NCI-H2081 (cell line): ENCODE data around the gene WDHD1.
A peak's percentile ranks its signal among the peaks of the same experiment; 100 is the strongest.
"Not testable (repeated sequence)": the region's sequence is repeated elsewhere in the genome, so short reads cannot be mapped to it uniquely, and the experiment has no call there.

Experiments used
- DNase-seq, 2 experiments: peaks; one replicate each; lab custom pipeline; 2025; lab: John Stamatoyannopoulos, UW

The WDHD1 gene

DNA sequence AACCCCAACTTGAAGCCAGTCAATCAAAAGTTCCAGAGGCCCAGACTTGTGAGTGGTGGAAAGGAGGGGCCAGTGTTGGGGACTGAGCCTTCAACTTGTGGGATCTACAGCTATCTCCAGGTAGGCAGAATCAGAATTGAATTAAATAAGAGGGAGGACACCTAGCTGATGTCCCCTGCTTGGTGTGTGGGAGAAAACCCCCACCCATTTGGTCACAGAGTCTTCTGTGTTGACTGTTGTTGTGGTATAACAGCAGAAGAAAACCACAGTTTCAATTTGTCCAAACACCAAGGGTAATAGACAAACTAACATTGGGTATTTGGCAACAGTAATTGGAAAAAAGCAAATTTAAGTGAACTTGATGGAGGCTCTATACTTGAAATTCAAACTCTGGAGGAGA, 120.8 kb downstream of the WDHD1 start:
- DNase-seq: no peak

DNA sequence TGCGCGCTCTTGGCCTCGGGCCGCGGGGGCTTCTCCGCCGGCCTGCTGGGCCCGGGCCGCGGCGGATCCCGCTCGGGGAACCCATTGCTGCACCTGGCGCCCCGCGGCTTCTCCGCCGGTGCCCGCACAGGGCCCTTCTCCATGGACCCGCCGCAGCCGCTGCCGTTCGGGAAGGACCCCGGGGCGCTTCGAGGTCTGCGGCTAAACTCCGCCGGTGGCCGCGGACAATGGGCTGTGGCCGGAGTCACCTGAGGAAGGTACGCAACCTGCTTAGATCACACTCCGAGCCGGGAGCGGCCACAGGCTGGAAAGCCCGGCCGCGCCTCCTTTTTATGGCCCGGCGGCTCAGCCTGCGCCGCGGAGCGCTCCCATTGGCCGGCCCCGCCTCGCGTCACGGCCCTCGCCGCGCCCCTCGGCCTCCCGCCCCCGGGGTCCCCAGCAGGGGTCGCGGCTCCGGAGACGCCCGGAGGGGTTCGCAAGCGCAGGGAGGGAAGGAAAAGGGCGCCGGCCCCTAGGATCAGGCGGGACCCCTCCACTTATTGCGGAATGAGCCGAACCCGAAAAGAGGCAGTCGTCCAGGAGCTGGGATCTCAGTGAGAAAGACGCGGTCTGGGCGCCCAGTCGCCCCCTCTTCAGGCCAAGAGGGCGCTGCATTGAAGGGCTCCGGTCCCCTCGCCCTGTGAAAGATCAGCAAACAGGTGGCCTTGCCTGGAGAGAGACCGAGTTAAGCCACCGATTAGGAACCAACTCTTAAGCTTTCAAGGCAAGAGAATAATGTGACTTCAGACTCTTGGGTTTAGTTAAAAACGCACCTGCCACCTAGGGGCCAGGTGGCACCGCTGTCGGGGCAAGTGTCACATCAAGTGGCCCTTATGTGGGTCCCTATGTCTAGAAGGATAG, 124.1 kb downstream of the WDHD1 start, which contains the start of gene GCH1:
GCH1 (minus strand) TSS at position 306 of the 900 bp plus-strand sequence; CDS start at position 143, 163 bp downstream.
- DNase-seq: peak; percentile 69 to 86

DNA sequence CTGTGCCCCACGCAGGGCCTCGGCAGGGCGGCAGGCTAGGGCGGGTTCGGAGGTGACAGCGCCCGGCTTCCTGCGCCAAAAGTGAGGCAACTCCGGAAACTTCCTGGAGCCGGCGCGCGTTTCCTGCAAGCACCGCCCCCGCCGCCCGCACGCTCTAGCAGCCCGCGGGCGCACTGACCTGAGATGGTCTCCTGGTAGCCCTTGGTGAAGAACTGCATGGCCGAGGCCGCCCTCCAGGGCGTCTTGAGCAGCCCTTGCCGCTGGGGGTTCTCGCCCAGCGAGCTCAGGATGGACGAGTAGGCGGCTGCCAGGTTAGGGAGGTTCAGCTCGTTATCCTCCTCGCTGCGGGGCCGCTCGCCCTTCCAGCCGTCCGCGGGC, 124.8 kb downstream of the WDHD1 start:
- peak; percentile 37 to 58 for DNase-seq

DNA sequence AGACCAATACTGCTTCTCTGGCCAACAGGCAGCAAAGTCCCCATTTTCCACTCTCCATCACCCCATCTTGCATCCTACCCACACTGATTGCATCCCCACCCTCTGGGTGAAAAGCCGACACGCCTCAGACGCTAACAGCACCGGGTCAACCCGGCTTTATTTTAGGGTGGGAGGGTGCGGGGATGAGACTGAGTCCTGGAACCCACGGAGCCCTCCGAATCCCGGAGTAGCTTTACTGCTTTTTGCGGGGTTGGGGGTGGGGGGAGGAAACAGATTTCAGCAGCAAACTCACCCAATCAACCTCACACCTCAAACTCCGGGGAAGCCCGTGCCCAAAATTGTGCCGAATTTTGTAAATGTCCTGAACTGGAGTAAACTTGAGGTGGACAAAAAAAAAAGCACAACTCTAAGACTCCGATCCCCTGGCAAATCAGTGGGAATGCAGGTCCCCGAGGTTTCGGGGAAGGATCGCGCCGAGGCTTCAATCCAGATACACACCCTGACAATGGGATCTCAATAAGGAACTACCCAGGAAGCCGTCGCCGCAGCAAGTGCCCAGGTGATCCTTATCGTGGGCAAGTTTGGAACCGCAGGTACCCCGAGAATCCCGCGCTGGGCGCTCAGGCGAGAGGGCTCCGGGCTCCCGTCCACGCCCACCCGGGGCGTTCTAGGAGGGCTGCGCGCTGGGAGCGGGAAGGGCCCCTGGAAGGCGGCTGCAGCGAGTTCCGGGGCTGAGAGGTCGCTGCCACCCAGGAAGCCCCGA, 125.3 kb downstream of the WDHD1 start:
- DNase-seq: no peak

DNA sequence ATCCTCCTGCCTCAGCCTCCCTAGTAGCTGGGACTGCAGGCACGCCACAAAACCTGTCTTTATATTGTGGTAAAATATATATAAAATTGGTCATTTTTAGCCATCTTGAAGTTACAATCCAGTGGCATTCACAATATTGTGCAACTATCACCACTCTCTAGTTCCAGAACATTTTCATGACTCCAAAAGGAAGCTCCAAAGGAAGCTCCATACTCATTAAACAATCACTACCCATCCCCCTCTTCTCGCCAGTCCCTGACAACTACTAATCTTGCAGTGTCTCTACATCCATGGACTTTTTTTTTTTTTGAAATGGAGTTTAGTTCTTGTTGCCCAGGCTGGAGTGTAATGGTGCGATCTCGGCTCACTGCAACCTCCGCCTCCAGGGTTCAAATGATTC, 127.3 kb downstream of the WDHD1 start:
- no peak for DNase-seq

DNA sequence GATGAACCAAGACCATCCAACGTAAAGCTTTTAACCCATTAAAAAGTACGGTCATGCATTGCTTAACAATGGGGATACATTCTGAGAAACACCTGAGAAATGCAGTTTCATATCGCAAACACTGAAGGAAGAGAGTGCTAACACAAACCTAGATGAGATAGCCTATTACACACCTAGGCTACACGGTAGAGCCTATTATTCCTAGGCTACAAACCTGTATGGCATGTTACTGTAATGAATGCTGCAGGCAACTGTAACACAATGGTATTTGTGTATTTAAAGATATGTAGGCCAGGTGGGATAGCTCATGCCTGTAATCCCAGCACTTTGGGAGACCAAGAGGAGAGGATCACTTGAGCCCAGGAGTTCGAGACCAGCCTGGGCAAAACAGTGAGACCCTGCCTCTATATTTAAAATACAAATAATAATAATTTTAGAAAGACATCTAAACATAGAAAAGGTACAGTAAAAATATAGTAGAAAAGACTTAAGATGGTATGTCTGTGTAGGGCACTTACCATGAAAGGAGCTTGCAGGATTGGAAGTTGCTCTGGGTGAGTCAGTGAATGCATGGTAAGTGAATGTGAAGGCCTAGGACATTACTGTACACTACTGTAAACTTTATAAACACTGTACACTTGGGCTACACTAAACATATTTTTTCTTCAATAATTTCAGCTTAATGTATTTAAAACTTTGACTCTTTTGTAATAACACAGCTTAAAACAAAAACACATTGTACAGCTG, 128.9 kb downstream of the WDHD1 start:
- not testable (repeated sequence) for DNase-seq

DNA sequence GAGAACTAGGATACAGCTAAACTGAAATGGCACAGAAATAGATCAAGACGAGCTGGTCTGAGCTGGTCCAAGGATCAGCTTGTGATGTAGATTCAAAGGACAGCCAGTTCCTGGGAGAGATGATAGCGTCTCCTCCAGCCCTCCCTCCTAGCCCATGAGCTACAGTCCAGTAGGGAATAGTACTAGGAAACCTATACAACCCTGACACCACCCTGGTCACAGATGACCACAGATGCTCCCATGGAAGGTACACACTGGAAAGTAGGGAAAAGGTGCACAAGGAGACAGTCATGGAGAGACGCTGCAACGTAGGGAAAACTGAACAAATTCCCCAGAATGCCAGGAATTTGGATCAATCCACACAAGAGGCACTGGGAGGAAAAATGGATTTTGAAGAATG, 131.2 kb downstream of the WDHD1 start:
- no peak for DNase-seq

DNA sequence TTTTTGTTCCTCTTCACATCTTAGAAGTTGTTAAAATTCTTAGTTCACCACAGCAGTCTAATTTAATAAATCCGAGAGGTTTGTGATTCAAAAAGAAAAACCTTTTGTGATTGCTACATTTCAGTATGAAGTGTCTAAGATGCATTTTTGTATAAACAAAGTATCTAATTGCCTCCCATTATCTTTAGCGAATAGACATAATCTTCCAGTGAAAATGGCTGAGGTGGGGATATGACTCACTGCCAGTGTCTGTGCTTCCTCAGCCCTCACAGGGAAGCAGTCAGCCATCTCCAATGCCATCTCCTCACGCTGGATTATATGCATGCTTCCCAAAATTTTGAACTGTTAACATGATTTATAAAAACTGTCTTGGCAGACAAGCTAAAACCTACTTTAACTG, 131.9 kb downstream of the WDHD1 start:
- DNase-seq: no peak

DNA sequence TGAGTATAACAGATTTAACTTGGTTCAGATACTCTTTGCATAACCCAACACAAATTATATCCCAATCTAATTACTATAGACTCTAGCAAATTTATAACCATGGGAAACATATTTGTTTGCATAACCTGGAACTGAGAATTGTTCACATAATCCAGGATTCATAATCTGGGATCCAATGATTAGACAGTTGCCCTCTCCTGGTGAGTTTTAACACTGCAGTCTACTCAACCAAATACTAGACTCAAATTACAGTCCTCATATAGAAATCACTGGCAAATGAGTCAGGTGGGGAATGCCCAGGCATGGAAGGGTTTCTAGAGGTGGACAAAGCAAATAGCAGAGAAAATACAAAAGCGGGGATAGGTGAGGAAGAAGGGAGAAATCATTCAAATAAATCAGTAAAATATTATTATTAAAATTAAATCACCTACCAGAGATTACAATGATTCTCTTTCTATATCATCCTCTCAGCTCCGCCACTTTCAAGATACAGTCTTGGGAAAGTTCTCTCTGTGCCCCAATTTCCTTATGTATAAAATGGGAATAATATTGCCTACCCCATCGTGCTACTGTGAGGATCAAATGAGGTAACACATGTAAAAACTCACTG, 133.6 kb downstream of the WDHD1 start:
- peak; percentile 49 to 63 for DNase-seq

DNA sequence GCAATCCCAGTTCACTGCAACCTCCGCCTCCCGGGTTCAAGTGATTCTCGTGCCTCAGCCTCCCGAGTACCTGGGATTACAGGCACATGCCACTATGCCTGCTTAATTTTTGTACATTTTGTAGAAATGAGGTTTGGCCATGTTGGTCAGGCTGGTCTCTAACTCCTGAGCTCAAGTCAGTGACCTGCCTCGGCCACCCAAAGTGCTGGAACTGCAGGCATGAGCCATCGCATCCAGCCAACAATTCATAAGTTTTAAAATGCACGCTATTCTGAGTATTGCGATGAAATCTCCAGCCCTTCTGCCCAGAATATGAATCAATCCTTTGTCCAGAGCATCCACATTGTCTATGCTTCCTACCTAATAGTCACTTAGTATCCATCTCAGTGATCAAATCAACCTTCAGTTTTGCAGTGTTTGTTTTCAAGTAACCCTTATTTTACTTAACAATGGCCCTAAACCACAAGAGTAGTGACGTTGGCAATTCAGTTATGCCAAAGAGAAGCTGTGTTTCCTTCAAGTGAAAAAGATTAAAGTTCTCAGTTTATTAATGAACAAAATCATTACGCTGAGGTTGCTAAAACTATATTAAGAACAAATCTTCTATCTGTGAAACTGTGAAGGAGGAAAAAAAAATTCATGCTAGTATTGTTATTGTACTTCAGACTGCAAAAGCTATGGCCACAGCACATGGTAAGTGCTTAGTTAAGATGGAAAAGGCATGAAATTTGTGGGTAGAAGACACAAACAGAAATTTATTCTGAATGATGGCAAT, 135.2 kb downstream of the WDHD1 start:
- DNase-seq: no peak

DNA sequence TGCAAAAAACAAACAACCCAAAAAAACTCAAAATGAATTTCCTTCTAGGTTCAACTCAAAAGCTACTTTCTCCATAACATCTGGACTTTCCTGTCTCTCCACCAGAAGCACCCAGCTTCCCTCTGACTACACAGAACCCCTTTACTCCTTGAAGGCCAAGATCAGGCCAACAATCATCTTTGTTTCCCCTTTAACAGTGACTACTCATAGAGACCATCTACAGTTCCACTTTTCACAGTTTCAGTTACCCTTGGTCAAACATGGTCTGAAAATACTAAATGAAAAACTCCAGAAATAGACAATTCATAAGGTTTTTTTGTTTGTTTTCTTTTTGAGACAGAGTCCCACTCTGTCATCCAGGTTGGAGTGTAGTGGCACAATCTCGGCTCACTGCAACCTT, 136.1 kb downstream of the WDHD1 start:
- no peak for DNase-seq

DNA sequence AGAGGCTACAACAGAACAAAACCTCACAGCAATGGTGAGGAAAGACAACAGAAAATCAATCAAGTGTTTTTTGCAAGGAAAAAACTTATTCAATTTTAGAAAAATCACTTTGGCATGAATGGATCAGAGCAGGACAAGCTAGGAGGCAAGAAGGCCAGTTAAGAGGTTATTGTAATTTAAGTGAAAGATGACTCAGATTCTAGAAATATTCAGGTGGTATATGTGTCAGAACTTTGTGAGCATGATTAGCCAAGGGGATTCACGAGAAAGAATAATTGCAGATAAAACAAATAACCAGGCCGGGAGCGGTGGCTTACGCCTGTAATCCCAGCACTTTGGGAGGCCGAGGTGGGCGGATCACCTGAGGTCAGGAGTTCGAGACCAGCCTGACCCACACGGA, 137.0 kb downstream of the WDHD1 start:
- DNase-seq: no peak
